Upper lobe of right lung (tissue), 1 donor: ENCODE measurements around the gene ELAC2. TPM values are rescaled to one million over a fixed set of nuclear protein-coding genes. Genes with fewer than 3 reads are reported as not detected.

ENCODE experiments used
- ATAC-seq: fragments of 200-7000 bp; cut with Tn5 transposase; one replicate; pipeline ENCODE4 v1.9.1; 2020; ENCODE audit warnings: mild to moderate bottlenecking, moderate library complexity
- DNase-seq: peaks from one replicate; pipeline ENCODE4 v3.0.0-alpha.2; 2020
- H3K27ac ChIP-seq: fragments of 200-600 bp; one replicate; pipeline ENCODE4 v1.8.0; 2022
- H3K27me3 ChIP-seq: fragments of 200-600 bp; one replicate; pipeline ENCODE4 v1.8.0; 2022; ENCODE audit warnings: mild to moderate bottlenecking
- H3K36me3 ChIP-seq: fragments of 200-600 bp; one replicate; pipeline ENCODE4 v1.8.0; 2022
- H3K4me1 ChIP-seq: fragments of 200-600 bp; one replicate; pipeline ENCODE4 v1.8.0; 2022
- H3K4me3 ChIP-seq: fragments of 200-600 bp; one replicate; pipeline ENCODE4 v1.8.0; 2022; ENCODE audit warnings: mild to moderate bottlenecking
- H3K9me3 ChIP-seq: fragments of 200-600 bp; one replicate; pipeline ENCODE4 v1.8.0; 2022
- CTCF ChIP-seq: fragments of 200-600 bp; IDR thresholded peaks from one replicate; pipeline ENCODE4 v1.8.0; 2022; ENCODE audit warnings: antibody characterized with exemption
- intact Hi-C: fragments of 100-400 bp; cut with DNase I; formaldehyde crosslinking; loops from one replicate; pipeline ENCODE4 v1.11.0; 2022
- total RNA-seq: library from RNA; stranded (reverse); fragmentation: NEBNext Ultra II Directional; extraction: Animal tissue kit (Norgen Biotek cat#: 25700); gene quantifications from one replicate; pipeline ENCODE4 v1.2.1, GENCODE V29; 2021
- donor health status: DM: no; HTN: yes; CAD: no; lungs with severe emphysema.

The ELAC2 gene
- total RNA-seq, 1 donor from 2014 or later: 35.3 TPM

- no peaks in the 10 kb centered on the region for H3K9me3 ChIP-seq
- no peak overlapping the region for H3K4me3 ChIP-seq
- TF ChIP-seq CTCF: no peak
- ATAC-seq: no peak
- intact Hi-C loops: no loop called here
- no peak overlapping the region for H3K27ac ChIP-seq
- no peaks in the 10 kb centered on the region for H3K36me3 ChIP-seq
- H3K27me3 ChIP-seq: no peaks in the 10 kb centered on the region
- DNase-seq: peak; percentile 11
- H3K4me1 ChIP-seq: no peaks in the 10 kb centered on the region
Measured at GRCh38 chr17:12967962-12968361, 49.9 kb downstream of the ELAC2 start.

- Histone ChIP-seq H3K4me3 (no peak overlapping the region), H3K27ac (no peak overlapping the region), H3K9me3 (no peaks in the 10 kb centered on the region), H3K4me1 (no peaks in the 10 kb centered on the region), H3K27me3 (no peaks in the 10 kb centered on the region), H3K36me3 (no peaks in the 10 kb centered on the region)
- ATAC-seq (no peak), DNase-seq (no peak)
- intact Hi-C loops: no loop called here
- no peak for TF ChIP-seq CTCF
Measured at GRCh38 chr17:12966413-12966812, 51.4 kb downstream of the ELAC2 start.

- intact Hi-C loops: no loop called here
- no peak overlapping the region for H3K27ac ChIP-seq
- DNase-seq: no peak
- TF ChIP-seq CTCF: no peak
- H3K27me3 ChIP-seq: no peaks in the 10 kb centered on the region
- no peak overlapping the region for H3K4me3 ChIP-seq
- H3K9me3 ChIP-seq: no peaks in the 10 kb centered on the region
- H3K36me3 ChIP-seq: no peaks in the 10 kb centered on the region
- H3K4me1 ChIP-seq: no peaks in the 10 kb centered on the region
- ATAC-seq: no peak
Measured at GRCh38 chr17:12965988-12966387, 51.8 kb downstream of the ELAC2 start.

GRCh38 chr17:12964840-12965239 is 53.0 kb downstream of the ELAC2 start:
- ATAC-seq: no peak
- intact Hi-C loops: no loop called here
- no peak for TF ChIP-seq CTCF

GRCh38 chr17:12964162-12964561 is 53.7 kb downstream of the ELAC2 start:
- no peak overlapping the region for H3K27ac ChIP-seq
- ATAC-seq (no peak), DNase-seq (no peak)
- H3K4me1 ChIP-seq: no peaks in the 10 kb centered on the region
- TF ChIP-seq CTCF: no peak
- intact Hi-C loops: no loop called here
- H3K36me3 ChIP-seq: no peaks in the 10 kb centered on the region
- no peaks in the 10 kb centered on the region for H3K27me3 ChIP-seq
- H3K9me3 ChIP-seq: no peaks in the 10 kb centered on the region
- H3K4me3 ChIP-seq: no peak overlapping the region

More at GRCh38 chr17:12964840-12965239, 53.0 kb downstream of the ELAC2 start:
- Histone ChIP-seq H3K4me3 (no peak overlapping the region), H3K4me1 (no peaks in the 10 kb centered on the region), H3K27ac (no peak overlapping the region), H3K27me3 (no peaks in the 10 kb centered on the region), H3K36me3 (no peaks in the 10 kb centered on the region), H3K9me3 (no peaks in the 10 kb centered on the region)
- no peak for DNase-seq

- no peak for DNase-seq
Measured at GRCh38 chr17:12963505-12963904, 54.3 kb downstream of the ELAC2 start.

More at GRCh38 chr17:12963505-12963904, 54.3 kb downstream of the ELAC2 start:
- H3K4me1 ChIP-seq: no peaks in the 10 kb centered on the region
- no peaks in the 10 kb centered on the region for H3K9me3 ChIP-seq
- H3K36me3 ChIP-seq: no peaks in the 10 kb centered on the region
- no peaks in the 10 kb centered on the region for H3K27me3 ChIP-seq
- H3K27ac ChIP-seq: no peak overlapping the region
- no peak overlapping the region for H3K4me3 ChIP-seq
- intact Hi-C loops: no loop called here
- ATAC-seq: no peak
- TF ChIP-seq CTCF: no peak
